GM12873 (cell line): Measurements from ENCODE around the gene COL20A1.

ENCODE experiments used
- CTCF ChIP-seq: IDR thresholded peaks from 2 replicates; pipeline ENCODE4 v1.5.1; 2012; ENCODE audit warnings: low read depth, mild to moderate bottlenecking, moderate library complexity, low read length, control low read depth; ENCODE audit not compliant: insufficient read depth; ENCODE audit errors: missing control alignments

COL20A1 gene

DNA sequence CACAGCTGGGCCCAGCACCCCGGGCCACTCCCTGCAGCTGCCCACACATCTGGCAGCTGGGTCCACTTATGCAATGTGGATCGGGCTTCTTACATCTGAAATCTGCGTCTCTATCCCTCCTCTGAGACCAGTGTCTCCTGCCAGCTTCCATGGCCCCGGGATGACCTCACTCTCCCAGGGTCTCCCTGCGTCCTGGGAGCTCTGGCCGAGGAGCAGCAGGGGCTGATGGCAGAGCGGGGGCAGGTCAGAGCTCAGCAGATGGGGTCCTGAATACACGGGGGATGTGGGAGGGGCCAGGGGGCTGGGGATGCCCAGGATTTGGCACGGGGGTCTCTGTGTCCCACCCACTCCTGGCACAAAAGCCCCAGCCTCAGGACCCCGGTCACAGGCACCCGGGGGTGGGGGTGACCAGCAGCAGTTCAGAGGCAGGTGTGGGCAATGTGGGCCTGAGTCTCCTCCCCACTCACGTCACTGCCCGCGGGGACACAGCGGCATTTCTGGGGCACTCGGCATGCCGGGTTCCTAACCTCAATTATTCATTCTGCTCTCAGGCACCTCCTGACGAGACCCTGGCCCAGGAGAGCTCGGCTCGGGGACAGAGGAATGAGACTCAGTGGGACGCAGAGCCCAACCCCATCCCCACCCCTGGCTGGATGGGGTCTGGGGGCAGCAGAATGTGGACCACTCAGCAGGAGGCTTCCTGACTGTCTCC lies 51.8 kb downstream of the COL20A1 start:
- TF ChIP-seq CTCF, result no peak

GRCh38 chr20:63345328-63346100 lies 52.5 kb downstream of the COL20A1 start:
- TF ChIP-seq CTCF, result no peak

DNA sequence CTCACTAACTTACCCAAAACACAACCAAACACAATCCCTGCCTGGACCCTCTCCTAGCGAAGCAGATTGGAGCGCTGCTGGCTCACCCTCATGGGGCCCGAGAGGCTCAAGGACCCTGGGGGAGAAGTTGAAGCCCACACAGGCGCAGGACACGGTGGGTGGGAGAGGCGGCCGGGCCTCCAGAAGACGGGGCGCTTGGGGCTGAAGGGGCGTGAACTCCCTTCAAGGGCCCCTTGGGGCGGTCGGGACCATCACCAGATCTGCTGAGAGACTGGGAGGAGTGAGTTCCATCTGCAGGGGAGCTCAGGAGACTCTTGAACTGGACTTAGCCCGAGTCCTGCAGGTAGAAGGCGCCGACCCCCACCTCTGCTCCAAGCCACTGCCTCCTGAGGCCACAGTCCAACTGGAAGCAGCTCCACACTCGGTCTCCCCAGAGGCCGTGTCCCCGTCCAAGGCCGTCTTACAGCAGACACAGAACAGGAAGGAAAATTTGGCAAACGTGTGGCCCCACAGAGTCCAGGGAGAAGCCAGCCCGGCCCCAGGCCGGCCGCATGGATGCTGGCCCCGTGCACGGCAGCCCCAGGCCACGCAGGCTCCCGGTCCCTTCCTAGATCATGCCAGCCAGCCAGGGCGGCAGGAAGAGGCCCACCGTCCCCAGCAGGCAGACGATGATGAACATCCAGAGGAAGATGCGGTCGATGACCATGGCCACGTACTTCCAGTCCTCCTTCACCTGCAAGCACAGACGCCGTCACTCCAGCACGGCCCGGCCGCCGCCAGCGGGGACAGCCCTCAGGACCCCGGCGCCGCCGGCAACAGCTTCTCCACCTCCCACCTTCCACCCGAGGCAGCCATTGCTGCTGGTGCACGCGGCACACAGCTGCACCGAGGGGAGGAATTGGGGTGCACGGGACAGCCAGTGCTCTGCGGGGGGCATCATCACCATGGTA lies 53.4 kb downstream of the COL20A1 start:
- no peak for TF ChIP-seq CTCF

GRCh38 chr20:63347081-63347741 lies 54.2 kb downstream of the COL20A1 start:
- no peak for TF ChIP-seq CTCF

DNA sequence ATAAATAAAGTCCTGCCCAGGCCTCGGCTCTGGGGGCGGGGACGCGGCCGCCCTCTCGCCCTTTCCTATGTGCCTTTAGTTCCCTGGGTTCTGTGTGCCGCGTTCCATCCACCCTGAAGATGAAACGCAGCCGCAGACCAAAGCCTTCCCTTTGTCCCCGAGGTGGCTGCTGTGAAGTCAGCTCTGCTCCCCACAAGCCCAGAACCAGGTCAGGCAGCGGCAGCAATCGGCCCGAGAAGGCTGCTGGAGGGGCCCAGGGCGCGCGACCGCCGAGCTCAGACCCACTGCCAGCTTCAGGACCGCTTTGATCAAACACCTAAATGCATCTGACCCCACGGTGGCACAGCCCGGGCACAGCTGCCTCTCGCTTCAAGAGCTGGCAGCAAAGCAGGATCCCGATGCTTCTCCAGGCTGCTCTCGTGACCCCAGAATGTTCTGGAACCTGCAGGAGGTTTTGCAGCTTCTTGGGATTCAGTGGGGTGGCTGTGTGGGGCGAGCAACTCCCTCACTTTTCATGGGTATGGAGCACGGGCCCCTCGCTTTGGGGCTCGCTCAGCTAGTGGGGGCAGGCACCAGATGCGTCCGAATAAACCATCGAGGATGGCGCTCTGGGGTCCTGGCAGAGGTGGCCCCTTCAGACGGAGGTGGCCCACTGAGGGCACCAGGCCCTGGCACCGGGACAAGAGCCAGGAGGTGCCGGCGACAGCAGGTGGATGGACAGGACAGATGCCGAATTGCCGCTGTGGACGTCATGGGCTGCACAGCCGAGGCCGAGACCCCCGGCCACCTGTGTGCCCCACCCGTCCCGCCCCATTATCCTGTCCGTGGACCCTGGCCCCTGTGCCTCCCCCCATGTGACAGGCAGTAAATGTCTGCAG lies 55.2 kb downstream of the COL20A1 start:
- TF ChIP-seq CTCF, result no peak

- no peak for TF ChIP-seq CTCF
These were observed 56.0 kb downstream of the COL20A1 start for GRCh38 chr20:63348828-63349515.
